Suprapubic skin (tissue), 4 donors: ENCODE measurements around the gene EIF4E1B. TPM values are rescaled to one million over a fixed set of nuclear protein-coding genes. Genes with fewer than 3 reads are reported as not detected.

Experiments
- DNase-seq, 2 donors: peaks; one replicate each; pipeline ENCODE4 v3.0.0-alpha.2; 2019; ENCODE audit warnings: low spot score in 2 of 2
- H3K27ac ChIP-seq: fragments of 200-600 bp; sonication (generic); one replicate; pipeline ENCODE4 v1.5.1; 2019
- H3K27me3 ChIP-seq: fragments of 200-600 bp; sonication (generic); one replicate; pipeline ENCODE4 v1.5.1; 2019
- H3K36me3 ChIP-seq: fragments of 200-600 bp; sonication (generic); one replicate; pipeline ENCODE4 v1.5.1; 2019
- H3K4me1 ChIP-seq: fragments of 200-600 bp; sonication (generic); one replicate; pipeline ENCODE4 v1.5.1; 2019
- H3K4me3 ChIP-seq: fragments of 200-600 bp; sonication (generic); one replicate; pipeline ENCODE4 v1.5.1; 2019; ENCODE audit warnings: mild to moderate bottlenecking
- H3K9me3 ChIP-seq: fragments of 200-600 bp; sonication (generic); one replicate; pipeline ENCODE4 v1.5.1; 2019
- EP300 ChIP-seq: sonication (generic); formaldehyde crosslinking; IDR thresholded peaks from one replicate; pipeline ENCODE4 v1.6.1; 2017; ENCODE audit warnings: antibody characterized with exemption
- POLR2A ChIP-seq, 2 donors: fragments of 450-650 bp; IDR thresholded peaks; one replicate each; pipeline ENCODE4 v1.6.1; 2017; ENCODE audit warnings: antibody characterized with exemption in 2 of 2, mild to moderate bottlenecking in 2 of 2, moderate library complexity in 2 of 2
- POLR2AphosphoS5 ChIP-seq, 3 donors: sonication (generic); formaldehyde crosslinking; IDR thresholded peaks; one replicate each; pipeline ENCODE4 v1.6.1; 2017; ENCODE audit warnings: antibody characterized with exemption in 3 of 3
- WGBS: methylation state at CpG from one replicate; pipeline ENCODE4 v1.1.5; 2018; 5-methylcytosine and 5-hydroxymethylcytosine counted together
- total RNA-seq, 4 donors: library from RNA; depleted of rRNA; stranded (reverse); fragments of >200 nt; gene quantifications; one replicate each; pipeline ENCODE4 v1.1.0, GENCODE V29; 2016
- TF ChIP-seq, protein P1 (sequence below), 2 donors: fragments of 200-600 bp in 1 of 2; fragments of 450-650 bp in 1 of 2; sonication (generic) in 1 of 2; IDR thresholded peaks; one replicate each; pipeline ENCODE4 v1.5.1; 2016 to 2019; ENCODE audit warnings: antibody characterized with exemption in 2 of 2, mild to moderate bottlenecking in 1 of 2, moderate library complexity in 1 of 2

The EIF4E1B gene
- total RNA-seq, 4 donors from 2014 or later: not detected

GRCh38 chr5:176624938-176625337 is 5.5 kb upstream of the EIF4E1B start:
- peaks cover 20% of the 10 kb centered on the region for H3K4me1 ChIP-seq
- no peak overlapping the region for H3K4me3 ChIP-seq
- H3K27me3 ChIP-seq: peaks cover 89% of the 10 kb centered on the region
- DNase-seq: no peak
- 69% methylated on average over 7 of the region's 9 CpGs for WGBS
- H3K27ac ChIP-seq: no peak overlapping the region
- H3K9me3 ChIP-seq: no peaks in the 10 kb centered on the region
- no peaks in the 10 kb centered on the region for H3K36me3 ChIP-seq
- TF ChIP-seq POLR2AphosphoS5 (IDR thresholded peaks at IDR 0.05) (no peak), EP300 (no peak), POLR2A (IDR thresholded peaks at IDR 0.05) (no peak)
- TF ChIP-seq, protein P1, sequence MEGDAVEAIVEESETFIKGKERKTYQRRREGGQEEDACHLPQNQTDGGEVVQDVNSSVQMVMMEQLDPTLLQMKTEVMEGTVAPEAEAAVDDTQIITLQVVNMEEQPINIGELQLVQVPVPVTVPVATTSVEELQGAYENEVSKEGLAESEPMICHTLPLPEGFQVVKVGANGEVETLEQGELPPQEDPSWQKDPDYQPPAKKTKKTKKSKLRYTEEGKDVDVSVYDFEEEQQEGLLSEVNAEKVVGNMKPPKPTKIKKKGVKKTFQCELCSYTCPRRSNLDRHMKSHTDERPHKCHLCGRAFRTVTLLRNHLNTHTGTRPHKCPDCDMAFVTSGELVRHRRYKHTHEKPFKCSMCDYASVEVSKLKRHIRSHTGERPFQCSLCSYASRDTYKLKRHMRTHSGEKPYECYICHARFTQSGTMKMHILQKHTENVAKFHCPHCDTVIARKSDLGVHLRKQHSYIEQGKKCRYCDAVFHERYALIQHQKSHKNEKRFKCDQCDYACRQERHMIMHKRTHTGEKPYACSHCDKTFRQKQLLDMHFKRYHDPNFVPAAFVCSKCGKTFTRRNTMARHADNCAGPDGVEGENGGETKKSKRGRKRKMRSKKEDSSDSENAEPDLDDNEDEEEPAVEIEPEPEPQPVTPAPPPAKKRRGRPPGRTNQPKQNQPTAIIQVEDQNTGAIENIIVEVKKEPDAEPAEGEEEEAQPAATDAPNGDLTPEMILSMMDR (IDR thresholded peaks at IDR 0.05): no peak

DNA sequence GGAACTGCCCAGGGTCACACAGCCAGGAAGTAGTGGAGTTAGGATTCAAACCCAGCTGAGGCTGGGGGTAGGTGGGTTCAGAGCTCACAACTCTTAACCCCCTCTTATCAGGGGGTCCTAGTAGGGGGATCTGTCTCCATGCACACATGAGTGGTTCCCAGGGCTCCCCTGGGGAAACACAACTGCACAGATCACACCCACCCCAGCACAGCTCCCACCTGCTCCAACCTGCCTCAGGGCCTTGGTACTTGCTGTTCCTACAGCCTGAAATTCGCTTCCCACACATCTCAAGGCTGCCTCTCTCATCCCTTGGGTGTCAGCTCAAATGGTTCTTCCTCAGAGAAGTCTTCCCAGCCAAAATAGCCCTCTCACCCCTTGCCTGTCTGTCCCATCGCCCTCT is 5.0 kb upstream of the EIF4E1B start:
- Histone ChIP-seq H3K4me3 (no peak overlapping the region), H3K9me3 (no peaks in the 10 kb centered on the region), H3K27ac (no peak overlapping the region), H3K4me1 (peaks cover 20% of the 10 kb centered on the region), H3K27me3 (peaks cover 89% of the 10 kb centered on the region), H3K36me3 (no peaks in the 10 kb centered on the region)
- 70% methylated on average over 2 of the region's 2 CpGs for WGBS
- DNase-seq: no peak
- no peak for TF ChIP-seq POLR2AphosphoS5 (IDR thresholded peaks at IDR 0.05)
- TF ChIP-seq, protein P1 (IDR thresholded peaks at IDR 0.05): no peak

GRCh38 chr5:176625966-176626875 is 4.3 kb upstream of the EIF4E1B start:
- Histone ChIP-seq H3K27me3 (peaks cover 89% of the 10 kb centered on the region), H3K4me1 (peaks cover 22% of the 10 kb centered on the region), H3K9me3 (no peaks in the 10 kb centered on the region), H3K4me3 (no peak overlapping the region), H3K27ac (no peak overlapping the region), H3K36me3 (no peaks in the 10 kb centered on the region)
- DNase-seq: no peak
- TF ChIP-seq POLR2A (IDR thresholded peaks at IDR 0.05) (no peak), EP300 (no peak), POLR2AphosphoS5 (IDR thresholded peaks at IDR 0.05) (no peak)
- TF ChIP-seq, protein P1 (IDR thresholded peaks at IDR 0.05): no peak
- 27% methylated on average over 21 of the region's 25 CpGs for WGBS

- no peak for TF ChIP-seq POLR2AphosphoS5 (IDR thresholded peaks at IDR 0.05)
- no peak for TF ChIP-seq EP300
- no peak for TF ChIP-seq POLR2A (IDR thresholded peaks at IDR 0.05)
- TF ChIP-seq, protein P1 (IDR thresholded peaks at IDR 0.05): no peak
- Histone ChIP-seq H3K9me3 (no peaks in the 10 kb centered on the region), H3K4me3 (no peak overlapping the region), H3K27ac (no peak overlapping the region), H3K4me1 (peaks cover 22% of the 10 kb centered on the region), H3K36me3 (no peaks in the 10 kb centered on the region), H3K27me3 (peaks cover 89% of the 10 kb centered on the region)
- 30% methylated on average over 7 of the region's 7 CpGs for WGBS
- DNase-seq: no peak
Measured at GRCh38 chr5:176626876-176627236, 3.6 kb upstream of the EIF4E1B start.

GRCh38 chr5:176627582-176627981 is 2.9 kb upstream of the EIF4E1B start:
- 61% methylated on average over 5 of the region's 5 CpGs for WGBS
- H3K27me3 ChIP-seq: peaks cover 91% of the 10 kb centered on the region

More at GRCh38 chr5:176627582-176627981, 2.9 kb upstream of the EIF4E1B start:
- Histone ChIP-seq H3K4me1 (peaks cover 22% of the 10 kb centered on the region), H3K4me3 (no peak overlapping the region), H3K9me3 (no peaks in the 10 kb centered on the region), H3K36me3 (no peaks in the 10 kb centered on the region), H3K27ac (no peak overlapping the region)
- no peak for DNase-seq
- TF ChIP-seq POLR2AphosphoS5 (IDR thresholded peaks at IDR 0.05): no peak
- TF ChIP-seq POLR2A (IDR thresholded peaks at IDR 0.05): no peak
